ENCODE results near the gene RAD23B. TPM values are rescaled to one million over a fixed set of nuclear protein-coding genes. Genes with fewer than 3 reads are reported as not detected.

The RAD23B gene
- 10 to 100 TPM; 86.4 to 86.7 TPM for total RNA-seq

- Mint-ChIP-seq H3K9me3 (no peaks in the 10 kb centered on the region), H3K27ac (peak within 1 kb of the TSS; percentile 95), H3K36me3 (peaks cover 10% of the 10 kb centered on the region), H3K4me1 (peaks cover 32% of the 10 kb centered on the region), H3K4me3 (peak within 1 kb of the TSS; percentile 94), H3K27me3 (no peaks in the 10 kb centered on the region)
- DNase-seq (peak; percentile 99), ATAC-seq (ENCODE audit: low read depth) (peak; percentile 93)
- POLR2A ChIA-PET: interaction anchor here (0.8 to 2.1 kb wide), 11 partner anchors 10 to 58 kb away, joined by 3 to 7 read pairs (median 3); no protein-coding TSS in a partner anchor
These were observed at the start of gene RAD23B for GRCh38 chr9:107282759-107283622. RAD23B (plus strand) TSS chr9:107283279; CDS start chr9:107283630, 351 bp downstream.

GRCh38 chr9:107235765-107236442 lies 47.2 kb upstream of the RAD23B start:
- H3K36me3 Mint-ChIP-seq: no peaks in the 10 kb centered on the region
- no peak overlapping the region for H3K4me3 Mint-ChIP-seq
- peaks cover 8% of the 10 kb centered on the region for H3K27me3 Mint-ChIP-seq
- H3K27ac Mint-ChIP-seq: no peak overlapping the region
- H3K9me3 Mint-ChIP-seq: no peaks in the 10 kb centered on the region
- no peak for ATAC-seq (ENCODE audit: low read depth)
- POLR2A ChIA-PET: no interaction called here
- DNase-seq: no peak
- H3K4me1 Mint-ChIP-seq: no peaks in the 10 kb centered on the region

GRCh38 chr9:107237873-107238272 lies 45.2 kb upstream of the RAD23B start:
- Mint-ChIP-seq H3K36me3 (no peaks in the 10 kb centered on the region), H3K4me3 (no peak overlapping the region), H3K27ac (no peak overlapping the region), H3K4me1 (peaks cover 2% of the 10 kb centered on the region), H3K9me3 (no peaks in the 10 kb centered on the region), H3K27me3 (no peaks in the 10 kb centered on the region)
- POLR2A ChIA-PET: no interaction called here
- ATAC-seq (ENCODE audit: low read depth): no peak
- DNase-seq: no peak

- H3K27me3 Mint-ChIP-seq: no peaks in the 10 kb centered on the region
- H3K36me3 Mint-ChIP-seq: no peaks in the 10 kb centered on the region
- no peak overlapping the region for H3K4me3 Mint-ChIP-seq
- ATAC-seq (ENCODE audit: low read depth): no peak
- no peak for DNase-seq
- no peak overlapping the region for H3K27ac Mint-ChIP-seq
- POLR2A ChIA-PET: no interaction called here
- H3K9me3 Mint-ChIP-seq: no peaks in the 10 kb centered on the region
- H3K4me1 Mint-ChIP-seq: peaks cover 8% of the 10 kb centered on the region
These were observed 43.6 kb upstream of the RAD23B start for GRCh38 chr9:107239474-107239873.

GRCh38 chr9:107240260-107240659 lies 42.8 kb upstream of the RAD23B start:
- POLR2A ChIA-PET: interaction anchor here (2.0 kb wide), 1 partner anchor 105 kb away, joined by 4 read pairs; no protein-coding TSS in a partner anchor
- H3K27me3 Mint-ChIP-seq: no peaks in the 10 kb centered on the region
- H3K4me3 Mint-ChIP-seq: no peak overlapping the region
- no peaks in the 10 kb centered on the region for H3K36me3 Mint-ChIP-seq
- H3K9me3 Mint-ChIP-seq: no peaks in the 10 kb centered on the region
- no peak overlapping the region for H3K27ac Mint-ChIP-seq
- H3K4me1 Mint-ChIP-seq: peaks cover 8% of the 10 kb centered on the region
- ATAC-seq (ENCODE audit: low read depth) (no peak), DNase-seq (no peak)

- Mint-ChIP-seq H3K36me3 (peaks cover 2% of the 10 kb centered on the region), H3K4me3 (no peak overlapping the region), H3K27me3 (no peaks in the 10 kb centered on the region), H3K9me3 (no peaks in the 10 kb centered on the region), H3K27ac (no peak overlapping the region), H3K4me1 (peaks cover 14% of the 10 kb centered on the region)
- POLR2A ChIA-PET: interaction anchor here (2.0 kb wide), 1 partner anchor 103 kb away, joined by 4 read pairs; no protein-coding TSS in a partner anchor
- DNase-seq: no peak
- no peak for ATAC-seq (ENCODE audit: low read depth)
These were observed 40.7 kb upstream of the RAD23B start for GRCh38 chr9:107242073-107243030.

- Mint-ChIP-seq H3K4me1 (peaks cover 14% of the 10 kb centered on the region), H3K27ac (no peak overlapping the region), H3K4me3 (no peak overlapping the region), H3K27me3 (no peaks in the 10 kb centered on the region), H3K36me3 (peaks cover 2% of the 10 kb centered on the region), H3K9me3 (no peaks in the 10 kb centered on the region)
- POLR2A ChIA-PET: no interaction called here
- DNase-seq: no peak
- peak; percentile 64 for ATAC-seq (ENCODE audit: low read depth)
These were observed 39.3 kb upstream of the RAD23B start for GRCh38 chr9:107243742-107244141.

GRCh38 chr9:107246259-107247254 lies 36.5 kb upstream of the RAD23B start:
- H3K27me3 Mint-ChIP-seq: no peaks in the 10 kb centered on the region
- H3K27ac Mint-ChIP-seq: peak overlapping the region; percentile 67
- DNase-seq (no peak), ATAC-seq (ENCODE audit: low read depth) (peak; percentile 60)
- peaks cover 12% of the 10 kb centered on the region for H3K4me1 Mint-ChIP-seq
- H3K36me3 Mint-ChIP-seq: peaks cover 2% of the 10 kb centered on the region
- POLR2A ChIA-PET: interaction anchor here (0.8 to 1.0 kb wide), 2 partner anchors 37 to 76 kb away, joined by 3 read pairs; partner anchors contain the start of gene RAD23B
- no peaks in the 10 kb centered on the region for H3K9me3 Mint-ChIP-seq
- peak overlapping the region; percentile 22 for H3K4me3 Mint-ChIP-seq

GRCh38 chr9:107248714-107249113 lies 34.4 kb upstream of the RAD23B start:
- Mint-ChIP-seq H3K9me3 (no peaks in the 10 kb centered on the region), H3K4me1 (peaks cover 9% of the 10 kb centered on the region), H3K27me3 (peaks cover 4% of the 10 kb centered on the region), H3K27ac (no peak overlapping the region), H3K36me3 (peaks cover 2% of the 10 kb centered on the region), H3K4me3 (no peak overlapping the region)
- DNase-seq: no peak
- no peak for ATAC-seq (ENCODE audit: low read depth)
- POLR2A ChIA-PET: no interaction called here

GRCh38 chr9:107249131-107249533 lies 33.9 kb upstream of the RAD23B start:
- Mint-ChIP-seq H3K27me3 (peaks cover 4% of the 10 kb centered on the region), H3K27ac (no peak overlapping the region), H3K4me3 (no peak overlapping the region), H3K9me3 (no peaks in the 10 kb centered on the region), H3K4me1 (peaks cover 6% of the 10 kb centered on the region), H3K36me3 (peaks cover 2% of the 10 kb centered on the region)
- POLR2A ChIA-PET: no interaction called here
- DNase-seq (no peak), ATAC-seq (ENCODE audit: low read depth) (no peak)

GRCh38 chr9:107249665-107250285 lies 33.3 kb upstream of the RAD23B start:
- H3K4me3 Mint-ChIP-seq: no peak overlapping the region
- DNase-seq (no peak), ATAC-seq (ENCODE audit: low read depth) (no peak)
- POLR2A ChIA-PET: no interaction called here
- peaks cover 6% of the 10 kb centered on the region for H3K4me1 Mint-ChIP-seq
- no peaks in the 10 kb centered on the region for H3K9me3 Mint-ChIP-seq
- H3K27me3 Mint-ChIP-seq: peaks cover 4% of the 10 kb centered on the region
- no peak overlapping the region for H3K27ac Mint-ChIP-seq
- H3K36me3 Mint-ChIP-seq: peaks cover 2% of the 10 kb centered on the region

Data from activated naive CD8-positive, alpha-beta T cell treated with anti-CD3 and anti-CD28 coated beads, Interleukin-2, amount 10 ng/mL, durations not matched to agents 7 days and 5 days (primary cell).